HEK293T (cell line): ENCODE data around the gene RHD.
"Not testable (repeated sequence)": the region's sequence is repeated elsewhere in the genome, so short reads cannot be mapped to it uniquely, and the experiment has no call there.

Source experiments
- BHLHE40 ChIP-seq: fragments of 450-650 bp; IDR thresholded peaks from 2 replicates; pipeline ENCODE4 v1.6.1; 2016; ENCODE audit warnings: mild to moderate bottlenecking, moderate library complexity, borderline replicate concordance
- ELF4 ChIP-seq: fragments of 450-650 bp; IDR thresholded peaks from 2 replicates; pipeline ENCODE4 v1.6.1; 2017; ENCODE audit warnings: antibody characterized with exemption
- FOXK2 ChIP-seq: fragments of 450-650 bp; IDR thresholded peaks from 2 replicates; pipeline ENCODE4 v1.6.1; 2016; ENCODE audit warnings: mild to moderate bottlenecking
- SP1 ChIP-seq: fragments of 450-650 bp; IDR thresholded peaks from 2 replicates; pipeline ENCODE4 v1.6.1; 2017
- SUZ12 ChIP-seq: fragments of 450-650 bp; IDR thresholded peaks from 2 replicates; pipeline ENCODE4 v1.6.1; 2016; ENCODE audit warnings: mild to moderate bottlenecking
- TARDBP ChIP-seq: fragments of 450-650 bp; IDR thresholded peaks from 2 replicates; pipeline ENCODE4 v1.6.1; 2016

DNA sequence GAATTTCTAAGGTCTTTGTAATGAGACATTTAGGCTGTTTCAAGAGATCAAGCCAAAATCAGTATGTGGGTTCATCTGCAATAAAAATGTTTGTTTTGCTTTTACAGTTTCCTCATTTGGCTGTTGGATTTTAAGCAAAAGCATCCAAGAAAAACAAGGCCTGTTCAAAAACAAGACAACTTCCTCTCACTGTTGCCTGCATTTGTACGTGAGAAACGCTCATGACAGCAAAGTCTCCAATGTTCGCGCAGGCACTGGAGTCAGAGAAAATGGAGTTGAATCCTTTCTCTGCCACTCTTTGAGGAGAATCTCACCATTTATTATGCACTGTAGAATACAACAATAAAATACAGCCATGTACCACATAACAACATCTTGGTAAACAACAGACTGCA, 56.5 kb downstream of the RHD start:
- not testable (repeated sequence) for TF ChIP-seq SP1, ELF4, BHLHE40, SUZ12, FOXK2, TARDBP
